GM20000 (cell line): ENCODE results near the gene MAD1L1.

ENCODE experiments used
- DNase-seq: peaks from one replicate; pipeline ENCODE4 v3.0.0; 2012; ENCODE audit warnings: low spot score
- CTCF ChIP-seq: IDR thresholded peaks from 2 replicates; pipeline ENCODE4 v1.5.1; 2012; ENCODE audit warnings: mild to moderate bottlenecking, control low read depth; ENCODE audit errors: extremely low read depth, missing control alignments

MAD1L1 gene

GRCh38 chr7:2217206-2217605 is 15.5 kb downstream of the MAD1L1 start:
- DNase-seq = no peak
- TF ChIP-seq CTCF = no peak

- TF ChIP-seq CTCF = no peak
Observed at GRCh38 chr7:2215851-2216250, 16.9 kb downstream of the MAD1L1 start.

GRCh38 chr7:2214636-2215035 is 18.1 kb downstream of the MAD1L1 start:
- TF ChIP-seq CTCF = no peak
- DNase-seq = no peak

More at GRCh38 chr7:2215851-2216250, 16.9 kb downstream of the MAD1L1 start:
- DNase-seq = no peak

GRCh38 chr7:2213551-2214215 is 19.1 kb downstream of the MAD1L1 start:
- DNase-seq = no peak
- TF ChIP-seq CTCF = no peak

GRCh38 chr7:2212906-2213305 is 19.8 kb downstream of the MAD1L1 start:
- DNase-seq = no peak
- TF ChIP-seq CTCF = no peak

GRCh38 chr7:2211926-2212325 is 20.8 kb downstream of the MAD1L1 start:
- TF ChIP-seq CTCF = no peak
- no peak for DNase-seq

GRCh38 chr7:2211259-2211880 is 21.4 kb downstream of the MAD1L1 start:
- TF ChIP-seq CTCF = no peak
- DNase-seq = no peak
